Small intestine (tissue), 7 donors: ENCODE data around the gene ANKRD31. TPM values are rescaled to one million over a fixed set of nuclear protein-coding genes. Genes with fewer than 3 reads are reported as not detected.

Experiments
- DNase-seq, 2 donors: peaks; one replicate each; pipeline versions ENCODE4 v3.0.0 to v3.0.0-alpha.2; 2013
- FAIRE-seq: peaks from 2 replicates; lab custom pipeline; 2012; peaks lifted over from hg19 to GRCh38; lab: Jason Lieb, UNC
- H3K27ac ChIP-seq, 3 donors: one replicate each; pipeline ENCODE4 v1.5.1; 2013; ENCODE audit warnings: low read length in 2 of 3, mild to moderate bottlenecking in 2 of 3, control low read depth in 1 of 3, inconsistent platforms in 1 of 3, low read depth in 1 of 3, moderate library complexity in 1 of 3
- H3K27me3 ChIP-seq, 3 donors: one replicate each; pipeline ENCODE4 v1.6.1; 2013; ENCODE audit warnings: low read length in 3 of 3, inconsistent platforms in 1 of 3; ENCODE audit not compliant: control insufficient read depth in 3 of 3, insufficient read depth in 3 of 3
- H3K36me3 ChIP-seq, 3 donors: one replicate each; pipeline ENCODE4 v1.6.1; 2013; ENCODE audit warnings: low read length in 3 of 3, inconsistent platforms in 1 of 3, low read depth in 1 of 3, mild to moderate bottlenecking in 1 of 3, moderate library complexity in 1 of 3; ENCODE audit not compliant: control insufficient read depth in 3 of 3, insufficient read depth in 2 of 3
- H3K4me1 ChIP-seq, 3 donors: one replicate each; pipeline ENCODE4 v1.6.1; 2013; ENCODE audit warnings: low read length in 2 of 3, inconsistent platforms in 1 of 3, low read depth in 1 of 3, mild to moderate bottlenecking in 1 of 3, moderate library complexity in 1 of 3; ENCODE audit not compliant: control insufficient read depth in 3 of 3, insufficient read depth in 2 of 3
- H3K4me3 ChIP-seq, 3 donors: one replicate each; pipeline ENCODE4 v1.5.1; 2013; ENCODE audit warnings: low read length in 3 of 3, control low read depth in 1 of 3, inconsistent platforms in 1 of 3, low read depth in 1 of 3, mild to moderate bottlenecking in 1 of 3, moderate library complexity in 1 of 3
- H3K9me3 ChIP-seq, 2 donors: one replicate each; pipeline ENCODE4 v1.6.1; 2013; ENCODE audit warnings: low read depth in 1 of 2, low read length in 1 of 2; ENCODE audit not compliant: control insufficient read depth in 2 of 2, insufficient read depth in 1 of 2
- WGBS, 3 donors: extraction: QIAGEN DNeasy Blood & Tissue Kit; methylation state at CpG; one replicate each; pipeline ENCODE4 v1.1.7; 2013; 5-methylcytosine and 5-hydroxymethylcytosine counted together
- polyA plus RNA-seq, 4 donors: library from polyadenylated mRNA; stranded (reverse) in 3 of 4; unstranded in 1 of 4; fragments of 200-250 nt in 3 of 4; fragments of 120-200 nt in 1 of 4; gene quantifications; one replicate each; pipeline versions ENCODE4 v1.2.1 to v1.2.3, GENCODE V29; 2013
- donor health status: healthy with polysubstance abuse.
- donor health status: control.
- donor health status: control.
- donor health status: Bipolar disorder and iron deficiency.
- donor health status: healthy.

Gene ANKRD31
- polyA plus RNA-seq, 4 donors: 0.06 to 0.27 (median 0.22) TPM; not detected in 1

DNA sequence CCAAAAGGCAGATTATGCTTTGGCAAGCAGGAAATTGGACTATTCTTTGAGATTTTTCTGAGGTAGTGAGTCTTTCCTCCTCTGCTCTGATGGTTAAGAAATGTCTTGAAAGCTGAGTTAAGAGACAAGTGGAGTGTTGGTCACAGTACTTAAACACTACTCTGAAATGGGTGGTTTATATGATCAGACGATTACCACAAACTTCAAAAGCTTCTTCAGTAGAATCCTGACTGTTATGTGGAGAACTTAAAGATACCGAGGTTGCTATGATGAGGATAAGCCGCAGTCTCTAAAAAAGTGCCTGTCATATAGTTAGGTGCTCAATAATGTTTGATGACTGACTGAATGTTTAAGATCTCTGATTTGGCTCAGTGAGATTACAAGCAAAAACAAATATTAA, 208.6 kb downstream of the ANKRD31 start:
- H3K9me3 ChIP-seq: no peaks in the 10 kb centered on the region
- H3K4me3 ChIP-seq: no peak overlapping the region
- FAIRE-seq (no peak), DNase-seq (no peak)
- no peak overlapping the region for H3K27ac ChIP-seq
- no peaks in the 10 kb centered on the region for H3K27me3 ChIP-seq
- H3K36me3 ChIP-seq: peaks cover 0 to 13% (median 1%) of the 10 kb centered on the region in 3 donors
- WGBS, 3 donors: 81 to 87% (median 82%) methylated on average over 3 of the region's 3 CpGs
- no peaks in the 10 kb centered on the region for H3K4me1 ChIP-seq

DNA sequence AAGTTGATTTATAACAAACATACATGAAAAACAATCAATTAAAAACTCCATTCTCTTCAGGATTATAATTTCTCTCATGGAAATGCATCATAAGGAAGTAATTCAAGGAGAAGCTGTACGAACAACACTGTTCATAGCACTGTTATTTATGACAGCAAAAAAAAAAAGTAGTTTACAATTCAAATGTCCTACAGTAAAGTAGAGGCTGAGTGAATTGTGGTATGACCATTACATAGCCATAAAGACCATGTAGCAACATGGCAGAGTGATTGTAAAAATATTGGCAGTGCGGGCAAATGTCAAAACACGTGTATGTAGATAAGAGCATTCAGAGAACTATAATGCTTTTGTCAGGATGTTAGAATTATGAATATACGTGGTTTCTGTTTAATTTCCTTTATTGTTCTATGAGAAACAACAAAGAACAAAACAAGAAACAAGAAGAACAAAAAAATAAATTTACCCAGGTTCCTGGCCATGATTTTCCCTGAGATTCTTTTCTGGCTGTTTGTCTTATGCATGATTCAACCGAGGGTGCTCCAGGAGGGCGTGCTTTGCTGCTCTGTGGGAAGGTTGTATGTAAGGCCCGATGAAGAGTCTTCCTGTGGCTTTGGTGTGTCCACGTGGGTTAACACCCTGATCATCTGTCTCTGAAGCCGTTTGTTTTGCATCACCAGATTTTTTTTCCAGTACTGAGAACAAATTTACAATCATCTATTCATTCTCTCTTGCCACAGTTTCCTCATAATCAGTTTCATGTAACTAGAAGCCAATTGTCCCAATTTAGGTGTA, 213.1 kb downstream of the ANKRD31 start:
- FAIRE-seq: no peak
- H3K36me3 ChIP-seq: peaks cover 0 to 1% (median 0%) of the 10 kb centered on the region in 3 donors
- H3K27ac ChIP-seq: no peak overlapping the region

DNA sequence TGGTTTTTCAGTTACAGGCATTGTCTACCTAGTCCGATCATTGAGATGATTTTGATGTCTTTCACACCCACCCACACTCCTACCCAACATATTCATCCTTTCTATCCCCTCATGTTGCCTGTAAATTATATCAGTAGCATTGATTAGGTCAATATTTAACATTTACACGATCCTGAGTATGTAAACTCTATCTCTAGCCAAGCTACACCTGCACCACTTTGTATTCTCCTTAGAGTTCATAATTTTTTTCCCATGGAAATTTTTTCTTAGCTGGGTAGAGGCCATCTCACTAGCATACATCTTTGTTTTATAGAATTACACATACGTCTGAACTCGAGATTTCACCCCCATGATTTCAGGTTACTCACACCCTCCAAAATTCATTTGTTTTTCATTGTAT, 214.9 kb downstream of the ANKRD31 start:
- WGBS, 3 donors: 72 to 78% (median 73%) methylated on average over 4 of the region's 4 CpGs
- H3K36me3 ChIP-seq: no peaks in the 10 kb centered on the region
- FAIRE-seq (no peak), DNase-seq (no peak)
- H3K27ac ChIP-seq: no peak overlapping the region
- no peak overlapping the region for H3K4me3 ChIP-seq
- no peaks in the 10 kb centered on the region for H3K9me3 ChIP-seq
- H3K27me3 ChIP-seq: no peaks in the 10 kb centered on the region
- H3K4me1 ChIP-seq: peaks cover 0 to 6% (median 0%) of the 10 kb centered on the region in 3 donors

More for the DNA sequence above, 213.1 kb downstream of the ANKRD31 start:
- H3K4me3 ChIP-seq: no peak overlapping the region
- 40 to 57% (median 48%) methylated on average over 9 of the region's 9 CpGs for WGBS, 3 donors
- peaks cover 0 to 6% (median 0%) of the 10 kb centered on the region in 3 donors for H3K4me1 ChIP-seq
- no peaks in the 10 kb centered on the region for H3K9me3 ChIP-seq
- no peaks in the 10 kb centered on the region for H3K27me3 ChIP-seq
- no peak for DNase-seq

DNA sequence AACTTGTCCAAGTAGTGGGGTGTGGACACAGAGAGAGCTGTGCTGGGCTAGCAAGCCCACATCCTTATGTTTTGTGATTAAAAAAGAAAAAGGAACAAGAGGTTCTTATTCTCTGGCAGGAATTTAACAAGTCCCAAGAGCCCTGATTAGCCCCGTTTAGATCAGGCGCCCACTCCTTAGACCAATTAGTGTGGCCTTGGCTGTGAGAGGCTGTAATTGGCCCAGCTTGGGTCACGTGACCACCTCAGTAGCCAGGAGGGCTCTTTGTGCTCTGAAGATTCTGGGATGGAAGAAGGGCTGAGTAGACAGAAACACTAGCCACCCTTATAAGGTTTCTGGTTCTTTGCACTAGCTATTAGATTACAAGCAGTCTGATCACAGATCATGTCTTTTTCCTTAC, 215.5 kb downstream of the ANKRD31 start:
- no peak for FAIRE-seq
- H3K9me3 ChIP-seq: no peaks in the 10 kb centered on the region
- no peaks in the 10 kb centered on the region for H3K36me3 ChIP-seq
- no peak for DNase-seq
- no peak overlapping the region for H3K27ac ChIP-seq
- H3K4me1 ChIP-seq: peaks cover 0 to 6% (median 0%) of the 10 kb centered on the region in 3 donors
- no peak overlapping the region for H3K4me3 ChIP-seq
- H3K27me3 ChIP-seq: no peaks in the 10 kb centered on the region
- 41 to 66% (median 62%) methylated on average over 3 of the region's 3 CpGs for WGBS, 3 donors

DNA sequence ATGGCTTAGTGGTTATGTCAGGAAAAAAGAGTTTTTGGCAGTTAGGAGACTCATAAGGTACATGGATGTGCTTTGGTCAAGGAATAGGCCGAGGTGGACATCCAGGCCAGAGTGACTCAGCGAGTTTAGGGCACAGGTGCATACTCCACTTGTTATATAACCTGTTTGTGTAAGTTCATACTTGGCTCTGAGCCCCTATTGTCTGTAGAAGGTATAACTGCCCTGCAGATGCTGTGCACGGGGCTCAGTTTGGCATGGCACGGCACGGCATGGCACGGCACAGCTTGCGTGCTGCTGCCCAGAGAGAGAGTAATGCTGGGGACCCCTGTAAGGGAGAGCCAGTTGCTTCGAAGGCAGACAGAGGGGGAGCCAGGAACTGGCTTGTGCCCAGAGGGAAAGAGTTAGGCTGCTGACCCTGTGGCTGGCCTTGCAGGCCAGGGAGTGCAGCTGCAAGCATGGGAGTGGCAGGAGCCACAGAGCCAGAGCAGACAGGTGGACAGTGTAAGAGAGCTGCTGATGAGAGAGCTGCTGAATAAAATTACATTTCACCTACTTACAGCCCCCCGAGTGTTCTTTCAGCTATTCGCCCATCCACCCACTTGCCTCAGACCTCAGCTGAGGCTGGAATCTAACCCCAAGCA, 216.5 kb downstream of the ANKRD31 start:
- no peaks in the 10 kb centered on the region for H3K27me3 ChIP-seq
- 72 to 81% (median 73%) methylated on average over 10 of the region's 10 CpGs for WGBS, 3 donors
- no peak for FAIRE-seq
- DNase-seq: peak in 1 of 2 donors; percentile 21
- no peaks in the 10 kb centered on the region for H3K36me3 ChIP-seq
- no peak overlapping the region for H3K4me3 ChIP-seq
- no peak overlapping the region for H3K27ac ChIP-seq
- H3K9me3 ChIP-seq: no peaks in the 10 kb centered on the region
- peaks cover 0 to 6% (median 0%) of the 10 kb centered on the region in 3 donors for H3K4me1 ChIP-seq

DNA sequence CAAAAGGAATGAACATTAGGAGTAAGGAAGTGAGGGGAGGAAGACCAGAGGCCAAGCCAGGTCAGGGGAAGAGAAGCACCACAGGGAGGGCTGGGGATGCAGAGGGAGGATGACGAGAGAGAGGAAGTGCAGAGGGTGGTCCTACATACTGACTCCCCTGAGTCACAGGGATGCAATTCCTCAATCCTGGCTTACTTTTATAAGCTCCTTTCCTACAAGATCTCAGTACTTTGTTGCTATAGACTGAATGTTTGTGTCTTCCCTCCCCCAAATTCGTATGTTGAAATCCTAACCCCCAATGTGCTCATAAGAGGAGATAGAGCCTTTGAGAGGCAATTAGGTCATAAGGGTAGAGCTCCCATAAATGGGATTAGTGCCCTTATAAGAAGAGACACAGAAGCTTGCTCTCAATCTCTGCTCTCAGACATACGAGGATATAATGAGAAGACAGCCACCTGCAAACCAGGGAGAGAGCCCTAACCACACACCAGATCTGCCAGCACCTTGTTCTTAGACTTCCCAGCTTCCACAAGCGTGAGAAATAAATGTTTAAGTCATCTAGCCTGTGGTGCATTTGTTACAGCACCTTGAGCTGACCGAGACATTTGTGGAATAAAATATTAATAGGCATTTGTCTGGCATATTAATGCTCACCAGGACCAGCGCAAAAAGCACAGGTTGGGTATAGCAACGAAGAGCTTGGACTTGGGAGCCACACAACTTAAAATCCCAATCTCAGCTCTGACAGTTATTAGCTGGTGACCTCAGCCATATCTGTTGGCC, 217.7 kb downstream of the ANKRD31 start:
- Histone ChIP-seq H3K4me3 (no peak overlapping the region), H3K27me3 (no peaks in the 10 kb centered on the region), H3K36me3 (no peaks in the 10 kb centered on the region), H3K9me3 (no peaks in the 10 kb centered on the region), H3K4me1 (peaks cover 0 to 6% (median 0%) of the 10 kb centered on the region in 3 donors), H3K27ac (no peak overlapping the region)
- FAIRE-seq (no peak), DNase-seq (no peak)
- 78 to 88% (median 81%) methylated on average over 7 of the region's 7 CpGs for WGBS, 3 donors

Other genes starting within 250 kb of the ANKRD31 start
- 10 to 100 TPM in 2 of 4 donors, 1 to 10 TPM in 2; 4.7 to 26.0 (median 13.3) TPM for gene GCNT4, start 184.3 kb downstream of the ANKRD31 start, polyA plus RNA-seq
- 10 to 100 TPM in 2 of 4 donors, 1 to 10 TPM in 2; 3.8 to 54.3 (median 29.3) TPM for gene HMGCR, start 100.3 kb upstream of the ANKRD31 start, polyA plus RNA-seq